Smooth muscle cell of the umbilical artery (primary cell): ENCODE results near the gene KRTAP19-4. TPM values are rescaled to one million over a fixed set of nuclear protein-coding genes. Genes with fewer than 3 reads are reported as not detected.

Source experiments
- total RNA-seq: library from RNA; depleted of rRNA; stranded (reverse); fragments of >200 nt; gene quantifications from 2 replicates; pipeline ENCODE4 v1.2.3, GENCODE V29; 2014

KRTAP19-4 gene
- not detected in 2 replicates for total RNA-seq

GRCh38 chr21:30497065-30497464 lies at the start of gene KRTAP19-4:
Gene KRTAP19-4 (minus strand): TSS chr21:30497165. CDS start chr21:30497110, 55 bp downstream.

GRCh38 chr21:30541764-30542163 lies 44.8 kb upstream of the KRTAP19-4 start, which contains the start of gene KRTAP19-6:
Gene KRTAP19-6 (minus strand): TSS chr21:30541864. CDS start chr21:30541833, 31 bp downstream.

GRCh38 chr21:30502041-30502440 lies 5.1 kb upstream of the KRTAP19-4 start, which contains the start of gene KRTAP19-5:
Gene KRTAP19-5 (minus strand): TSS chr21:30502141. CDS start chr21:30502090, 51 bp downstream.

GRCh38 chr21:30491963-30492428 lies 5.0 kb downstream of the KRTAP19-4 start, which contains the start of gene KRTAP19-3:
Gene KRTAP19-3 (minus strand): TSS chr21:30492013. CDS start chr21:30491957, 56 bp downstream.

GRCh38 chr21:30487336-30487735 lies 9.6 kb downstream of the KRTAP19-4 start, which contains the start of gene KRTAP19-2:
Gene KRTAP19-2 (minus strand): TSS chr21:30487436. CDS start chr21:30487348, 88 bp downstream.

GRCh38 chr21:30480145-30480544 lies 16.8 kb downstream of the KRTAP19-4 start, which contains the start of gene KRTAP19-1:
Gene KRTAP19-1 (minus strand): TSS chr21:30480367. CDS start chr21:30480317, 50 bp downstream.

Other genes with a start within 250 kb of the KRTAP19-4 start
- not detected in 2 replicates for gene KRTAP24-1, start 214.2 kb downstream of the KRTAP19-4 start, total RNA-seq
- not detected in 2 replicates for gene KRTAP25-1, start 207.7 kb downstream of the KRTAP19-4 start, total RNA-seq
- not detected in 2 replicates for gene KRTAP26-1, start 176.8 kb downstream of the KRTAP19-4 start, total RNA-seq
- not detected in 2 replicates for gene KRTAP27-1, start 159.5 kb downstream of the KRTAP19-4 start, total RNA-seq
- not detected in 2 replicates for gene KRTAP23-1, start 148.6 kb downstream of the KRTAP19-4 start, total RNA-seq
- not detected in 2 replicates for gene KRTAP13-2, start 124.9 kb downstream of the KRTAP19-4 start, total RNA-seq
- gene KRTAP13-1, start 101.1 kb downstream of the KRTAP19-4 start, total RNA-seq, result not detected in 2 replicates
- gene KRTAP13-3, start 71.2 kb downstream of the KRTAP19-4 start, total RNA-seq, result not detected in 2 replicates
- gene KRTAP13-4, start 66.9 kb downstream of the KRTAP19-4 start, total RNA-seq, result not detected in 2 replicates
- gene KRTAP15-1, start 56.9 kb downstream of the KRTAP19-4 start, total RNA-seq, result not detected in 2 replicates
- gene KRTAP19-1, start 16.8 kb downstream of the KRTAP19-4 start, total RNA-seq, result not detected in 2 replicates
- not detected in 2 replicates for gene KRTAP19-2, start 9.7 kb downstream of the KRTAP19-4 start, total RNA-seq
- gene KRTAP19-3, start 5.2 kb downstream of the KRTAP19-4 start, total RNA-seq, result not detected in 2 replicates
- not detected in 2 replicates for gene KRTAP19-5, start 5.0 kb upstream of the KRTAP19-4 start, total RNA-seq
- gene KRTAP19-6, start 44.7 kb upstream of the KRTAP19-4 start, total RNA-seq, result not detected in 2 replicates
- not detected in 2 replicates for gene KRTAP19-7, start 64.1 kb upstream of the KRTAP19-4 start, total RNA-seq
- not detected in 2 replicates for gene KRTAP22-2, start 93.2 kb upstream of the KRTAP19-4 start, total RNA-seq
- gene KRTAP6-3, start 95.3 kb upstream of the KRTAP19-4 start, total RNA-seq, result not detected in 2 replicates
- not detected in 2 replicates for gene KRTAP6-2, start 101.7 kb upstream of the KRTAP19-4 start, total RNA-seq
- not detected in 2 replicates for gene KRTAP22-1, start 103.9 kb upstream of the KRTAP19-4 start, total RNA-seq
- not detected in 2 replicates for gene KRTAP6-1, start 116.8 kb upstream of the KRTAP19-4 start, total RNA-seq
- gene KRTAP20-1, start 119.3 kb upstream of the KRTAP19-4 start, total RNA-seq, result not detected in 2 replicates
- gene KRTAP20-4, start 123.5 kb upstream of the KRTAP19-4 start, total RNA-seq, result not detected in 2 replicates
- not detected in 2 replicates for gene KRTAP20-2, start 138.0 kb upstream of the KRTAP19-4 start, total RNA-seq
- not detected in 2 replicates for gene KRTAP20-3, start 145.7 kb upstream of the KRTAP19-4 start, total RNA-seq
- gene KRTAP21-3, start 221.6 kb upstream of the KRTAP19-4 start, total RNA-seq, result not detected in 2 replicates